B cell (primary cell): Measurements from ENCODE around the gene ITPR3. TPM values are rescaled to one million over a fixed set of nuclear protein-coding genes. Genes with fewer than 3 reads are reported as not detected.
A peak's percentile ranks its signal among the peaks of the same experiment; 100 is the strongest.

Experiments
- ATAC-seq: fragments of 200-7000 bp; cut with Tn5 transposase; one replicate; pipeline ENCODE4 v1.10.0; 2021; ENCODE audit warnings: low read depth, mild to moderate bottlenecking, moderate number of reproducible peaks, moderate library complexity
- CTCF ChIA-PET: fragments of 350-600 bp; sonication (Branson Sonifier 250); formaldehyde crosslinking; loops from one replicate; lab custom pipeline; 2021; ENCODE audit warnings: antibody characterized with exemption, inconsistent platforms; lab: Charles Lee
- POLR2A ChIA-PET: fragments of 350-600 bp; sonication (Branson Sonifier 250); formaldehyde crosslinking; loops from one replicate; lab custom pipeline; 2021; ENCODE audit warnings: antibody characterized with exemption; lab: Charles Lee
- DNase-seq: peaks from one replicate; pipeline ENCODE4 v3.0.0; 2013
- H2AFZ ChIP-seq: 2 replicates; pipeline ENCODE4 v1.6.1; 2012; ENCODE audit warnings: mild to moderate bottlenecking, low read depth, low read length; ENCODE audit not compliant: insufficient read depth, poor library complexity, severe bottlenecking
- H3K27ac ChIP-seq, 2 donors: 1 replicate in 1 of 2; 2 replicates in 1 of 2; pipeline ENCODE4 v1.5.1; 2012 to 2013; ENCODE audit warnings: low read length in 2 of 2, mild to moderate bottlenecking in 2 of 2, moderate library complexity in 1 of 2
- H3K27me3 ChIP-seq, 4 experiments: fragments of 200-600 bp in 1 of 4; sonication (generic) in 1 of 4; replicated peaks in 1 of 4; 1 replicate in 2 of 4; 2 replicates in 2 of 4; pipeline versions ENCODE4 v1.6.1 to v1.7.0; 2013 to 2016; ENCODE audit warnings: low read length in 3 of 4, mild to moderate bottlenecking in 2 of 4, mixed read lengths in 1 of 4, moderate library complexity in 1 of 4; ENCODE audit not compliant: insufficient read depth in 4 of 4, control insufficient read depth in 3 of 4; ENCODE audit errors: control extremely low read depth in 1 of 4
- H3K36me3 ChIP-seq, 2 experiments: replicated peaks in 1 of 2; 1 replicate in 1 of 2; 2 replicates in 1 of 2; pipeline versions ENCODE4 v1.6.1 to v1.7.1; 2013; ENCODE audit warnings: low read length in 1 of 2; ENCODE audit not compliant: insufficient read depth in 2 of 2, control insufficient read depth in 1 of 2; ENCODE audit errors: control extremely low read depth in 1 of 2, extremely low read depth in 1 of 2
- H3K4me1 ChIP-seq, 2 donors: fragments of 200-600 bp in 1 of 2; sonication (generic) in 1 of 2; 1 replicate in 1 of 2; 2 replicates in 1 of 2; pipeline versions ENCODE4 v1.5.1 to v1.6.1; 2013 to 2017; ENCODE audit warnings: low read length in 2 of 2; ENCODE audit not compliant: control insufficient read depth in 2 of 2, insufficient read depth in 2 of 2
- H3K4me2 ChIP-seq: replicated peaks from 2 replicates; pipeline ENCODE3; 2012; ENCODE audit warnings: mild to moderate bottlenecking, low read depth, low read length; ENCODE audit not compliant: poor library complexity, severe bottlenecking
- H3K4me3 ChIP-seq, 5 experiments: fragments of 200-600 bp in 1 of 5; sonication (generic) in 1 of 5; 1 replicate in 3 of 5; 2 replicates in 2 of 5; pipeline versions ENCODE4 v1.5.1 to v1.7.0; 2011 to 2016; ENCODE audit warnings: low read length in 4 of 5, mild to moderate bottlenecking in 4 of 5, low read depth in 2 of 5, control low read depth in 1 of 5, moderate library complexity in 1 of 5; ENCODE audit not compliant: insufficient read depth in 1 of 5; ENCODE audit errors: control extremely low read depth in 1 of 5, extremely low read depth in 1 of 5
- H3K79me2 ChIP-seq: fragments of 200-600 bp; sonication (generic); one replicate; pipeline ENCODE4 v1.6.0; 2016; ENCODE audit warnings: low read length; ENCODE audit not compliant: control insufficient read depth, insufficient read depth
- H3K9ac ChIP-seq: fragments of 200-600 bp; sonication (generic); 2 replicates; pipeline ENCODE4 v1.6.1; 2017; ENCODE audit warnings: mild to moderate bottlenecking, low read length, moderate library complexity
- H3K9me3 ChIP-seq, 3 donors: one replicate each; pipeline versions ENCODE4 v1.6.1 to v1.7.1; 2013; ENCODE audit warnings: low read length in 2 of 3; ENCODE audit not compliant: control insufficient read depth in 2 of 3, insufficient read depth in 1 of 3; ENCODE audit errors: control extremely low read depth in 1 of 3
- H4K20me1 ChIP-seq: 2 replicates; pipeline ENCODE4 v1.6.0; 2012; ENCODE audit warnings: mild to moderate bottlenecking, low read length; ENCODE audit not compliant: insufficient read depth, control insufficient read depth, poor library complexity, severe bottlenecking
- H3K27ac Mint-ChIP-seq: one replicate; pipeline ENCODE4 v1.8.0; 2021; ENCODE audit warnings: mixed read lengths
- H3K27me3 Mint-ChIP-seq: one replicate; pipeline ENCODE4 v1.8.0; 2021; ENCODE audit warnings: mixed read lengths
- H3K4me1 Mint-ChIP-seq: one replicate; pipeline ENCODE4 v1.8.0; 2021; ENCODE audit warnings: mixed read lengths
- H3K4me3 Mint-ChIP-seq: one replicate; pipeline ENCODE4 v1.8.0; 2021; ENCODE audit warnings: mixed read lengths
- H3K9me3 Mint-ChIP-seq: one replicate; pipeline ENCODE4 v1.8.0; 2022; ENCODE audit warnings: mixed read lengths; ENCODE audit not compliant: insufficient read depth
- CTCF ChIP-seq: fragments of 200-600 bp; IDR thresholded peaks from one replicate; pipeline ENCODE4 v1.8.0; 2022; ENCODE audit warnings: antibody characterized with exemption, mild to moderate bottlenecking
- EZH2 ChIP-seq: IDR thresholded peaks from 2 replicates; pipeline ENCODE4 v1.6.1; 2012; ENCODE audit warnings: borderline replicate concordance, low read depth, mild to moderate bottlenecking, moderate library complexity, low read length; ENCODE audit not compliant: insufficient read depth, poor library complexity, severe bottlenecking
- WGBS: methylation state at CpG from one replicate; pipeline ENCODE4 v1.1.5; 2013; ENCODE audit warnings: missing lambda C conversion rate; ENCODE audit not compliant: insufficient coverage; 5-methylcytosine and 5-hydroxymethylcytosine counted together
- intact Hi-C: fragments of 100-400 bp; cut with micrococcal nuclease; formaldehyde crosslinking; loops from one replicate; pipeline ENCODE4 v1.10.0; 2022
- polyA plus RNA-seq: library from polyadenylated mRNA; depleted of rRNA; stranded (reverse); fragments of >200 nt; gene quantifications from 2 replicates; pipeline ENCODE4 v1.2.3, GENCODE V29; 2012
- total RNA-seq, 2 donors: library from RNA; stranded (reverse); fragments of 120-200 nt in 1 of 2; gene quantifications; 1 replicate in 1 of 2; 2 replicates in 1 of 2; pipeline versions ENCODE4 v1.2.3 to v1.2.4, GENCODE V29; 2013 to 2022

Gene ITPR3
- total and polyA plus RNA-seq, 2 donors (not counting 1 experiment from before 2014, with no cell fraction given), result 61.9 to 67.6 TPM

GRCh38 chr6:33699131-33699530 lies 78.0 kb downstream of the ITPR3 start:
- H3K27me3 ChIP-seq, result no peaks in the 10 kb centered on the region
- peak overlapping the region in 1 of 2 donors; percentile 91 for H3K27ac ChIP-seq
- H3K9me3 ChIP-seq, result no peaks in the 10 kb centered on the region
- peak overlapping the region; percentile 83 for H3K27ac Mint-ChIP-seq
- no peaks in the 10 kb centered on the region for H3K9me3 Mint-ChIP-seq
- ChIA-PET CTCF (interaction anchor here (0.9 to 1.1 kb wide), 3 partner anchors 107 to 111 kb away, joined by 3 to 8 read pairs (median 5); no protein-coding TSS in a partner anchor), POLR2A (interaction anchor here (0.8 kb wide), 1 partner anchor 48 kb away, joined by 3 read pairs; no protein-coding TSS in a partner anchor)
- H3K4me3 Mint-ChIP-seq, result peak overlapping the region; percentile 44
- no peak overlapping the region for H3K9ac ChIP-seq
- H3K36me3 ChIP-seq, result peaks cover 0 to 12% of the 10 kb centered on the region in 2 experiments
- H3K79me2 ChIP-seq, result peaks cover 12% of the 10 kb centered on the region
- no peak overlapping the region for H2AFZ ChIP-seq
- no peaks in the 10 kb centered on the region for H4K20me1 ChIP-seq
- H3K4me2 ChIP-seq, result peak overlapping the region; percentile 31
- no peak for TF ChIP-seq CTCF
- no peak for TF ChIP-seq EZH2
- 61% methylated on average over 6 of the region's 8 CpGs for WGBS
- H3K4me3 ChIP-seq, result no peak overlapping the region
- DNase-seq (no peak), ATAC-seq (no peak)
- peaks cover 67 to 68% of the 10 kb centered on the region in 2 donors for H3K4me1 ChIP-seq
- H3K4me1 Mint-ChIP-seq, result peaks cover 74% of the 10 kb centered on the region
- intact Hi-C loops, result no loop called here
- H3K27me3 Mint-ChIP-seq, result no peaks in the 10 kb centered on the region

- ChIA-PET CTCF (interaction anchor here (1.1 to 6.7 kb wide), 16 partner anchors 9 to 114 kb away, joined by 3 to 213 read pairs (median 7); partner anchors contain the start of genes BAK1 and UQCC2), POLR2A (interaction anchor here (0.8 to 1.3 kb wide), 2 partner anchors 107 to 120 kb away, joined by 3 to 4 read pairs; partner anchors contain the start of gene BAK1)
- Mint-ChIP-seq H3K4me3 (peak overlapping the region; percentile 21), H3K9me3 (no peaks in the 10 kb centered on the region), H3K27ac (peak overlapping the region; percentile 83), H3K27me3 (no peaks in the 10 kb centered on the region), H3K4me1 (peaks cover 72% of the 10 kb centered on the region)
- Histone ChIP-seq H3K36me3 (peaks cover 0 to 7% of the 10 kb centered on the region in 2 experiments), H3K4me1 (peaks cover 61 to 65% of the 10 kb centered on the region in 2 donors), H3K27me3 (no peaks in the 10 kb centered on the region), H3K4me2 (peak overlapping the region; percentile 31), H2AFZ (no peak overlapping the region), H4K20me1 (no peaks in the 10 kb centered on the region), H3K4me3 (no peak overlapping the region), H3K9ac (no peak overlapping the region), H3K27ac (peak overlapping the region in 1 of 2 donors; percentile 17), H3K9me3 (no peaks in the 10 kb centered on the region), H3K79me2 (peaks cover 15% of the 10 kb centered on the region)
- ATAC-seq (no peak), DNase-seq (no peak)
- 40% methylated on average over 3 of the region's 5 CpGs for WGBS
- intact Hi-C loops, result loop anchor here (1.0 to 5.0 kb wide), 3 partner anchors 67 to 114 kb away; no protein-coding TSS in a partner anchor
- TF ChIP-seq CTCF (no peak), EZH2 (no peak)
These were observed 78.6 kb downstream of the ITPR3 start for GRCh38 chr6:33699739-33700138.
